Measurements from ENCODE around the gene ACTG2. TPM values are rescaled to one million over a fixed set of nuclear protein-coding genes. Genes with fewer than 3 reads are reported as not detected.

Gene ACTG2
- total RNA-seq, 1 experiment from 2014 or later, result not detected

- no peak overlapping the region for H3K27ac ChIP-seq
- POLR2A ChIA-PET (ENCODE audit: unreplicated experiment), result no interaction called here
- intact Hi-C loops (cut with micrococcal nuclease; ENCODE audit: unreplicated experiment), result no loop called here
Observed at GRCh38 chr2:73956218-73956865, 63.5 kb downstream of the ACTG2 start.

GRCh38 chr2:73961274-73961673 lies 68.5 kb downstream of the ACTG2 start:
- Histone ChIP-seq H3F3A (ENCODE audit: insufficient read depth, low read depth) (peaks cover 9% of the 10 kb centered on the region; the same call in 1 of the 2 replicates), H4K20me1 (ENCODE audit: insufficient read depth) (peaks cover 4% of the 10 kb centered on the region; the same call in 1 of the 2 replicates), H3K9me2 (ENCODE audit: insufficient read depth) (no peaks in the 10 kb centered on the region), H2AFZ (no peak overlapping the region), H3K4me2 (no peak overlapping the region), H3K79me2 (ENCODE audit: low read depth) (no peaks in the 10 kb centered on the region), H3K4me3 (no peak overlapping the region), H3K4me1 (replicated peaks; ENCODE audit: insufficient read depth) (no peaks in the 10 kb centered on the region), H3K36me3 (ENCODE audit: low read depth) (peaks cover 25% of the 10 kb centered on the region; the same call in 1 of the 2 replicates), H3K27ac (no peak overlapping the region), H3K27me3 (ENCODE audit: insufficient read depth, low read depth) (no peaks in the 10 kb centered on the region), H3K9me3 (ENCODE audit: insufficient read depth, low read depth) (no peaks in the 10 kb centered on the region)
- BruUV-seq (replicated peaks), result no TSS peak
- TF ChIP-seq, protein P1, sequence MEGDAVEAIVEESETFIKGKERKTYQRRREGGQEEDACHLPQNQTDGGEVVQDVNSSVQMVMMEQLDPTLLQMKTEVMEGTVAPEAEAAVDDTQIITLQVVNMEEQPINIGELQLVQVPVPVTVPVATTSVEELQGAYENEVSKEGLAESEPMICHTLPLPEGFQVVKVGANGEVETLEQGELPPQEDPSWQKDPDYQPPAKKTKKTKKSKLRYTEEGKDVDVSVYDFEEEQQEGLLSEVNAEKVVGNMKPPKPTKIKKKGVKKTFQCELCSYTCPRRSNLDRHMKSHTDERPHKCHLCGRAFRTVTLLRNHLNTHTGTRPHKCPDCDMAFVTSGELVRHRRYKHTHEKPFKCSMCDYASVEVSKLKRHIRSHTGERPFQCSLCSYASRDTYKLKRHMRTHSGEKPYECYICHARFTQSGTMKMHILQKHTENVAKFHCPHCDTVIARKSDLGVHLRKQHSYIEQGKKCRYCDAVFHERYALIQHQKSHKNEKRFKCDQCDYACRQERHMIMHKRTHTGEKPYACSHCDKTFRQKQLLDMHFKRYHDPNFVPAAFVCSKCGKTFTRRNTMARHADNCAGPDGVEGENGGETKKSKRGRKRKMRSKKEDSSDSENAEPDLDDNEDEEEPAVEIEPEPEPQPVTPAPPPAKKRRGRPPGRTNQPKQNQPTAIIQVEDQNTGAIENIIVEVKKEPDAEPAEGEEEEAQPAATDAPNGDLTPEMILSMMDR (conservative IDR thresholded peaks at IDR 0.05), result no peak
- no peak for TF ChIP-seq EZH2 (IDR thresholded peaks at IDR 0.05; ENCODE audit: low read depth)
- CTCF ChIA-PET, result interaction anchor here (0.6 kb wide), 2 partner anchors 16 to 159 kb away, joined by 3 to 4 read pairs; no protein-coding TSS in a partner anchor
- no peak for DNase-seq
- intact Hi-C loops (cut with micrococcal nuclease; ENCODE audit: unreplicated experiment), result no loop called here
- POLR2A ChIA-PET (ENCODE audit: unreplicated experiment), result no interaction called here

More at GRCh38 chr2:73956218-73956865, 63.5 kb downstream of the ACTG2 start:
- peaks cover 57% of the 10 kb centered on the region for H3K36me3 ChIP-seq (ENCODE audit: low read depth)
- H3K4me1 ChIP-seq (replicated peaks; ENCODE audit: insufficient read depth), result no peaks in the 10 kb centered on the region
- no peak overlapping the region for H3K4me2 ChIP-seq
- H3F3A ChIP-seq (ENCODE audit: insufficient read depth, low read depth), result peaks cover 9% of the 10 kb centered on the region; the same call in 1 of the 2 replicates
- H3K9me2 ChIP-seq (ENCODE audit: insufficient read depth), result no peaks in the 10 kb centered on the region
- BruUV-seq (replicated peaks), result no TSS peak
- DNase-seq, result no peak
- H3K4me3 ChIP-seq, result no peak overlapping the region
- H4K20me1 ChIP-seq (ENCODE audit: insufficient read depth), result peaks cover 24% of the 10 kb centered on the region
- no peaks in the 10 kb centered on the region for H3K27me3 ChIP-seq (ENCODE audit: insufficient read depth, low read depth)
- CTCF ChIA-PET, result no interaction called here
- H2AFZ ChIP-seq, result no peak overlapping the region
- H3K9me3 ChIP-seq (ENCODE audit: insufficient read depth, low read depth), result no peaks in the 10 kb centered on the region
- TF ChIP-seq, protein P1 (conservative IDR thresholded peaks at IDR 0.05), result no peak
- TF ChIP-seq EZH2 (IDR thresholded peaks at IDR 0.05; ENCODE audit: low read depth), result no peak
- H3K79me2 ChIP-seq (ENCODE audit: low read depth), result no peaks in the 10 kb centered on the region

GRCh38 chr2:73961823-73962615 lies 69.2 kb downstream of the ACTG2 start:
- Histone ChIP-seq H3K4me3 (no peak overlapping the region), H3K27me3 (ENCODE audit: insufficient read depth, low read depth) (no peaks in the 10 kb centered on the region), H3K9me2 (ENCODE audit: insufficient read depth) (no peaks in the 10 kb centered on the region), H2AFZ (no peak overlapping the region), H3K27ac (no peak overlapping the region), H3K36me3 (ENCODE audit: low read depth) (peaks cover 25% of the 10 kb centered on the region; the same call in 1 of the 2 replicates), H3K4me2 (no peak overlapping the region), H4K20me1 (ENCODE audit: insufficient read depth) (peaks cover 4% of the 10 kb centered on the region; the same call in 1 of the 2 replicates), H3K9me3 (ENCODE audit: insufficient read depth, low read depth) (no peaks in the 10 kb centered on the region), H3K4me1 (replicated peaks; ENCODE audit: insufficient read depth) (no peaks in the 10 kb centered on the region), H3K79me2 (ENCODE audit: low read depth) (no peaks in the 10 kb centered on the region), H3F3A (ENCODE audit: insufficient read depth, low read depth) (peaks cover 3% of the 10 kb centered on the region; the same call in 1 of the 2 replicates)
- intact Hi-C loops (cut with micrococcal nuclease; ENCODE audit: unreplicated experiment), result no loop called here
- no peak for DNase-seq
- ChIA-PET POLR2A (ENCODE audit: unreplicated experiment) (no interaction called here), CTCF (interaction anchor here (0.6 kb wide), 1 partner anchor 17 kb away, joined by 3 read pairs; no protein-coding TSS in a partner anchor)
- TF ChIP-seq, protein P1 (conservative IDR thresholded peaks at IDR 0.05), result no peak
- TF ChIP-seq EZH2 (IDR thresholded peaks at IDR 0.05; ENCODE audit: low read depth), result no peak
- BruUV-seq (replicated peaks), result TSS peak; percentile 9
